OCI-LY1 (cell line): Measurements from ENCODE around the gene FUNDC2.

ENCODE experiments used
- H2AFZ ChIP-seq: fragments of 200-600 bp; sonication (generic), shearing (Covaris generic); 2 replicates; pipeline ENCODE4 v1.6.0; 2014; ENCODE audit warnings: antibody characterized with exemption, mild to moderate bottlenecking, low read length
- H3F3A ChIP-seq: fragments of 200-600 bp; sonication (generic), shearing (Covaris generic); 2 replicates; pipeline ENCODE4 v1.6.0; 2014; ENCODE audit warnings: mild to moderate bottlenecking, antibody characterized with exemption, low read length, moderate library complexity; ENCODE audit not compliant: insufficient read depth
- H3K27ac ChIP-seq: fragments of 200-600 bp; sonication (generic); 2 replicates; pipeline ENCODE4 v1.5.1; 2014; ENCODE audit warnings: low read length, mixed run types, mild to moderate bottlenecking, low read depth; ENCODE audit not compliant: poor library complexity, severe bottlenecking
- H3K27me3 ChIP-seq: fragments of 200-600 bp; sonication (generic); 2 replicates; pipeline ENCODE4 v1.6.0; 2014; ENCODE audit warnings: antibody characterized with exemption, mild to moderate bottlenecking, low read length, moderate library complexity; ENCODE audit not compliant: insufficient read depth
- H3K36me3 ChIP-seq: fragments of 200-600 bp; sonication (generic); 2 replicates; pipeline ENCODE4 v1.6.1; 2014; ENCODE audit warnings: mild to moderate bottlenecking, antibody characterized with exemption, low read length, moderate library complexity, mixed read lengths; ENCODE audit not compliant: insufficient read depth
- H3K4me1 ChIP-seq: fragments of 200-600 bp; sonication (generic); 2 replicates; pipeline ENCODE4 v1.5.1; 2014; ENCODE audit warnings: mild to moderate bottlenecking, low read length, moderate library complexity; ENCODE audit not compliant: insufficient read depth, severe bottlenecking
- H3K4me2 ChIP-seq: fragments of 200-600 bp; sonication (generic), shearing (Covaris generic); 2 replicates; pipeline ENCODE4 v1.6.1; 2014; ENCODE audit warnings: low read length
- H3K4me3 ChIP-seq: fragments of 200-600 bp; sonication (generic); 2 replicates; pipeline ENCODE4 v1.5.1; 2014; ENCODE audit warnings: low read length, low read depth, mild to moderate bottlenecking, mixed read lengths; ENCODE audit not compliant: poor library complexity, severe bottlenecking
- H3K79me2 ChIP-seq: fragments of 200-600 bp; shearing (Covaris generic); 2 replicates; pipeline ENCODE4 v1.6.1; 2016; ENCODE audit warnings: mixed run types, low read length, mixed read lengths; ENCODE audit not compliant: insufficient read depth
- H3K9ac ChIP-seq: fragments of 200-600 bp; sonication (generic), shearing (Covaris generic); 2 replicates; pipeline ENCODE4 v1.6.1; 2014; ENCODE audit warnings: mild to moderate bottlenecking, low read length, mixed read lengths
- H3K9me2 ChIP-seq: fragments of 200-600 bp; sonication (generic), shearing (Covaris generic); 2 replicates; pipeline ENCODE4 v1.6.1; 2014; ENCODE audit warnings: low read depth, mild to moderate bottlenecking, low read length, mixed read lengths
- H3K9me3 ChIP-seq: fragments of 200-600 bp; shearing (Covaris generic); 2 replicates; pipeline ENCODE4 v1.6.1; 2014; ENCODE audit warnings: low read length, mixed read lengths
- H4K20me1 ChIP-seq: fragments of 200-600 bp; sonication (generic), shearing (Covaris generic); 2 replicates; pipeline ENCODE4 v1.6.0; 2016; ENCODE audit warnings: mild to moderate bottlenecking, low read length; ENCODE audit not compliant: insufficient read depth
- EZH2 ChIP-seq: fragments of 200-600 bp; sonication (generic), shearing (Covaris generic); IDR thresholded peaks from 2 replicates; pipeline ENCODE4 v1.8.0; 2017; ENCODE audit warnings: borderline replicate concordance, mixed run types, mild to moderate bottlenecking, antibody characterized with exemption, low read length, moderate library complexity, mixed read lengths
- TF ChIP-seq, protein P1 (sequence below): fragments of 200-600 bp; sonication (generic), shearing (Covaris generic); IDR thresholded peaks from 2 replicates; pipeline ENCODE4 v1.5.1; 2017; ENCODE audit warnings: mild to moderate bottlenecking, antibody characterized with exemption, low read length, moderate library complexity, mixed read lengths

FUNDC2 gene

DNA sequence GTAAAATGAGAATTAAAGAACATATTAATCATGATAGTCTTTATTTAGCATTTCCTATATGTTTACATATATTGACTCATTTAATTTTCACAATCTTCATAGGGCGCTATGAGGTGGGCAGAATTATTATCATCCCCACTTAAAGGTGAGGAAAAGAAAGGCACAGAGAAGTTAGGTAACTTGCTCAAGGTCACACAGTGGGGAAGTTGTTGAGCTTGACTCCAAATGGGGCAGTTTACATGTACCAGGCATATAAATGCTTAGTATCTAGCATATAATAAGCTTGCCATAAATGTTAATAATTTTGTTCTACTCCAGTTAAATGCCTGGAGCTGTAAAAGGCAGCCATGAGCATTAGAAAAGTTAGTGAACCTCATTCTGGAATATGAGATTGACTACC lies 42.8 kb downstream of the FUNDC2 start:
- Histone ChIP-seq H3K79me2 (peaks cover 32% of the 10 kb centered on the region), H3K4me2 (peak overlapping the region; percentile 92), H3K9ac (peak overlapping the region; percentile 97), H3F3A (no peaks in the 10 kb centered on the region), H2AFZ (no peak overlapping the region), H3K4me1 (peaks cover 41% of the 10 kb centered on the region), H3K36me3 (peaks cover 3% of the 10 kb centered on the region; the same call in 1 of the 2 replicates), H4K20me1 (no peaks in the 10 kb centered on the region), H3K27me3 (no peaks in the 10 kb centered on the region), H3K4me3 (peak overlapping the region; percentile 92), H3K27ac (no peak overlapping the region), H3K9me2 (no peaks in the 10 kb centered on the region), H3K9me3 (no peaks in the 10 kb centered on the region)
- TF ChIP-seq, protein P1, sequence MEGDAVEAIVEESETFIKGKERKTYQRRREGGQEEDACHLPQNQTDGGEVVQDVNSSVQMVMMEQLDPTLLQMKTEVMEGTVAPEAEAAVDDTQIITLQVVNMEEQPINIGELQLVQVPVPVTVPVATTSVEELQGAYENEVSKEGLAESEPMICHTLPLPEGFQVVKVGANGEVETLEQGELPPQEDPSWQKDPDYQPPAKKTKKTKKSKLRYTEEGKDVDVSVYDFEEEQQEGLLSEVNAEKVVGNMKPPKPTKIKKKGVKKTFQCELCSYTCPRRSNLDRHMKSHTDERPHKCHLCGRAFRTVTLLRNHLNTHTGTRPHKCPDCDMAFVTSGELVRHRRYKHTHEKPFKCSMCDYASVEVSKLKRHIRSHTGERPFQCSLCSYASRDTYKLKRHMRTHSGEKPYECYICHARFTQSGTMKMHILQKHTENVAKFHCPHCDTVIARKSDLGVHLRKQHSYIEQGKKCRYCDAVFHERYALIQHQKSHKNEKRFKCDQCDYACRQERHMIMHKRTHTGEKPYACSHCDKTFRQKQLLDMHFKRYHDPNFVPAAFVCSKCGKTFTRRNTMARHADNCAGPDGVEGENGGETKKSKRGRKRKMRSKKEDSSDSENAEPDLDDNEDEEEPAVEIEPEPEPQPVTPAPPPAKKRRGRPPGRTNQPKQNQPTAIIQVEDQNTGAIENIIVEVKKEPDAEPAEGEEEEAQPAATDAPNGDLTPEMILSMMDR, result no peak
- no peak for TF ChIP-seq EZH2

DNA sequence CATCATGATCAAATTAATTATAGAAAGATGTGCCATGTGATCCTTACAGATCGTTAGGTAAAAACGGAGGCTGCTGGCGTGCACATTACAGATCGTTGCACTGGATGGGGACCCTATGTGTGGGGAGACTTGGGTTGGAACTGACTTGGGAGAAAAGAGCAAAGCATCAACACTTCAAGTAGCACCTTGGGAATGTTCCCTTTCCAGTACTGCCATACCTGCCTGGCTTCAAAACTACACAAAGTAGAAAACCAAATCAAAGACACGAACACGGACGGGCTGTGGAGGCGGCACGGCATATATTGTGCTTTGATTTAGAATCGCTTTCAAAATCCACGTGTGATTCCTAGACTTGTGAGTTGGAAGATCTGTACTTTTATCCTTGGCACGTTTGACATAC lies 43.4 kb downstream of the FUNDC2 start:
- H3K27ac ChIP-seq, result peak overlapping the region; percentile 70
- H2AFZ ChIP-seq, result no peak overlapping the region
- peaks cover 32% of the 10 kb centered on the region for H3K79me2 ChIP-seq

DNA sequence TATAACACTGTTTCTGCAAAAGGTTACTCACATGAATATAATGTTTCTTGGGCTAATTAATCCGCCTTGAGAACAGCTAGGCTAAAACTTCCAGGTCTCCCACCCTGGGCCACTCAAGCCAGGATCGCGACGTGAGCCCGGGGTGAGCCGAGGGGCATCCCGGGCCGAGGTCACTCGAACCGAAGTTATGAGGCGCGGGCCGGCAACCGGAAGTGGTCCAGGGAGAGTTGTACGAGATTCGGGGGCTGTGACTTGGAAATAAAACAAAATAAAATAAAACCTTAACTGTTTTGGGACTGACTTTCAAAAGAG lies 44.0 kb downstream of the FUNDC2 start:
- TF ChIP-seq EZH2, result no peak
- TF ChIP-seq, protein P1, result no peak
- H3K27me3 ChIP-seq, result no peaks in the 10 kb centered on the region
- no peaks in the 10 kb centered on the region for H3K9me3 ChIP-seq
- no peaks in the 10 kb centered on the region for H3F3A ChIP-seq
- peak overlapping the region; percentile 92 for H3K4me3 ChIP-seq
- H3K36me3 ChIP-seq, result peaks cover 3% of the 10 kb centered on the region; the same call in 1 of the 2 replicates
- peaks cover 41% of the 10 kb centered on the region for H3K4me1 ChIP-seq
- peaks cover 32% of the 10 kb centered on the region for H3K79me2 ChIP-seq
- no peaks in the 10 kb centered on the region for H3K9me2 ChIP-seq
- H4K20me1 ChIP-seq, result no peaks in the 10 kb centered on the region
- H2AFZ ChIP-seq, result no peak overlapping the region
- peak overlapping the region; percentile 70 for H3K27ac ChIP-seq
- peak overlapping the region; percentile 97 for H3K9ac ChIP-seq
- peak overlapping the region; percentile 92 for H3K4me2 ChIP-seq

More for the DNA sequence above, 43.4 kb downstream of the FUNDC2 start:
- Histone ChIP-seq H3K4me3 (peak overlapping the region; percentile 92), H3F3A (no peaks in the 10 kb centered on the region), H3K9me3 (no peaks in the 10 kb centered on the region), H3K4me2 (peak overlapping the region; percentile 92), H3K4me1 (peaks cover 41% of the 10 kb centered on the region), H3K9me2 (no peaks in the 10 kb centered on the region), H3K36me3 (peaks cover 3% of the 10 kb centered on the region; the same call in 1 of the 2 replicates), H3K27me3 (no peaks in the 10 kb centered on the region), H3K9ac (peak overlapping the region; percentile 97), H4K20me1 (no peaks in the 10 kb centered on the region)
- TF ChIP-seq, protein P1, result no peak
- no peak for TF ChIP-seq EZH2
